Measurements from ENCODE around the gene CAPNS1.

Gene CAPNS1

DNA sequence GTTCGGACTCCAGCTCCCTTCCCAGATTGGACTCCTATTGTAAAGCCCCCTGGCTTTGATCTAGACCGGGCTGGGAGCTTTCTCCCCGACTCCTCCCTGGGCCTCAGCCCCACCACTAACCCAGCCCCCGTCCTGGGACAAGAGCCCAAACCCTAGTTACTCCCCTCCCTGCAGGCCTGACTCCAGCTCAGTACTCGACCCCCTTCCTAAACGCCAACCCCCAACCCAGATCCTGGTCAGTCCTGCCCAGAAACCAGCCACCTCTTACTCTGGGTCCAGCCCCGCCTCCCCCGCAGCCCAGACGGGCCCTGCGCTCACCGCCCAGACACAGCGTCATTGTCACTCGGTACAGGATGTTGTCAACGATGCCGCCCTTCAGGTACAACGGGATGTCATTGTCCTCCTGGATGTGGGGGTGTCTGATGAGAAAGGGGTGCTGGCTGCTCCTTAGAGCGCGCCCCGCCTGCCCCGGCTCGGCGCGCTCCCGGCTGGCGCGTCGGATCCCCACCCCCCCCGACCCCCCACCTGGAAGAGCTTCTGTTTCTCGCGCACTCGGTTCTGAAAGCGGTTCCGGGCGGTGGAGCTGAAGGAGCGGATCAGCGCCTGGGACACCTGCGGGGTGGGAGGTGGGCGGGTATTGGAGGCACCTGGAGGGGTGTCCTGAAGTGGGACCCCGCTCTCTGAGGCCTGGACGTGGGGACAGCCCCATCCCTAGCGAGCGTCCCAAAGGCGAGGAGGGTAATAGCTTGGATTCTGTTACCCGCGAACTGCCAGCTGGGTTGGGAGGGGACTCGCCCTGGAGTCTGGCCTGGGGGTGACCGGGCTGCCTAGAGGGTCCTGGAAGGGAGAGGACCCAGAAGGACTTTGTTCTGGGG lies 11.5 kb downstream of the CAPNS1 start:
- Histone ChIP-seq H3K27ac (ENCODE audit: low read length) (no peak overlapping the region), H3K9ac (ENCODE audit: low read depth, low read length) (no peak overlapping the region), H3K4me2 (ENCODE audit: insufficient read depth, low read length) (no peak overlapping the region), H2AFZ (ENCODE audit: low read depth, low read length) (no peak overlapping the region), H4K20me1 (ENCODE audit: insufficient read depth, low read length) (0 out of 2 replicates have a peak, but pooled peaks cover 2% of the 10 kb centered on the region), H3K4me1 (ENCODE audit: insufficient read depth, low read length) (no peaks in the 10 kb centered on the region), H3K27me3 (ENCODE audit: insufficient read depth, low read length, poor library complexity) (no peaks in the 10 kb centered on the region), H3K4me3 (ENCODE audit: low read depth in 1 of 2, low read length in 2 of 2) (no peak overlapping the region), H3K79me2 (ENCODE audit: insufficient read depth, low read length) (no peaks in the 10 kb centered on the region), H3K36me3 (ENCODE audit: insufficient read depth, low read length) (peaks cover 44% of the 10 kb centered on the region), H3K9me3 (ENCODE audit: insufficient read depth, low read length, severe bottlenecking) (no peaks in the 10 kb centered on the region)
- ATAC-seq (ENCODE audit: insufficient read depth, low read depth) (no peak), DNase-seq (no peak)
- no peak for TF ChIP-seq EZH2 (IDR thresholded peaks at IDR 0.05; ENCODE audit: borderline replicate concordance, low read depth, low read length, severe bottlenecking)
- TF ChIP-seq, protein P1, sequence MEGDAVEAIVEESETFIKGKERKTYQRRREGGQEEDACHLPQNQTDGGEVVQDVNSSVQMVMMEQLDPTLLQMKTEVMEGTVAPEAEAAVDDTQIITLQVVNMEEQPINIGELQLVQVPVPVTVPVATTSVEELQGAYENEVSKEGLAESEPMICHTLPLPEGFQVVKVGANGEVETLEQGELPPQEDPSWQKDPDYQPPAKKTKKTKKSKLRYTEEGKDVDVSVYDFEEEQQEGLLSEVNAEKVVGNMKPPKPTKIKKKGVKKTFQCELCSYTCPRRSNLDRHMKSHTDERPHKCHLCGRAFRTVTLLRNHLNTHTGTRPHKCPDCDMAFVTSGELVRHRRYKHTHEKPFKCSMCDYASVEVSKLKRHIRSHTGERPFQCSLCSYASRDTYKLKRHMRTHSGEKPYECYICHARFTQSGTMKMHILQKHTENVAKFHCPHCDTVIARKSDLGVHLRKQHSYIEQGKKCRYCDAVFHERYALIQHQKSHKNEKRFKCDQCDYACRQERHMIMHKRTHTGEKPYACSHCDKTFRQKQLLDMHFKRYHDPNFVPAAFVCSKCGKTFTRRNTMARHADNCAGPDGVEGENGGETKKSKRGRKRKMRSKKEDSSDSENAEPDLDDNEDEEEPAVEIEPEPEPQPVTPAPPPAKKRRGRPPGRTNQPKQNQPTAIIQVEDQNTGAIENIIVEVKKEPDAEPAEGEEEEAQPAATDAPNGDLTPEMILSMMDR (IDR thresholded peaks at IDR 0.05; ENCODE audit: borderline replicate concordance, extremely low read depth, low read length, poor library complexity, severe bottlenecking), result no peak

DNA sequence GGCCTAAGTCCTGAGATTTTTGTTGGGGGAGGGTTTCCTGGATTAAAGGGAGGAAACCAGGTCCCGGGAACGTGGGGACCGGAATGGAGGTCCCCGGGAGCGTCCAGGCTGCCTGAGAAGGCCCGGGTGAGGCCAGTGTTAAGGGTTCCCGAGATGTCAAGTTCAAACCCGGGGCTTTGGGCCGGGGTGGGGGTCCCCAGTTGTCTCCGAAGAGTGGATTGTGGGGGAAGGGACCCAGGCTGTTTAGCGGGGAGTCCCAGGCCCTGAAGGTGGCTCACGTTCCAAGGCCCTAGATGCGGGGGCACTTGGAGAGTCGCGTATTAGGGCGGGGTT lies 12.1 kb downstream of the CAPNS1 start:
- DNase-seq, result no peak

DNA sequence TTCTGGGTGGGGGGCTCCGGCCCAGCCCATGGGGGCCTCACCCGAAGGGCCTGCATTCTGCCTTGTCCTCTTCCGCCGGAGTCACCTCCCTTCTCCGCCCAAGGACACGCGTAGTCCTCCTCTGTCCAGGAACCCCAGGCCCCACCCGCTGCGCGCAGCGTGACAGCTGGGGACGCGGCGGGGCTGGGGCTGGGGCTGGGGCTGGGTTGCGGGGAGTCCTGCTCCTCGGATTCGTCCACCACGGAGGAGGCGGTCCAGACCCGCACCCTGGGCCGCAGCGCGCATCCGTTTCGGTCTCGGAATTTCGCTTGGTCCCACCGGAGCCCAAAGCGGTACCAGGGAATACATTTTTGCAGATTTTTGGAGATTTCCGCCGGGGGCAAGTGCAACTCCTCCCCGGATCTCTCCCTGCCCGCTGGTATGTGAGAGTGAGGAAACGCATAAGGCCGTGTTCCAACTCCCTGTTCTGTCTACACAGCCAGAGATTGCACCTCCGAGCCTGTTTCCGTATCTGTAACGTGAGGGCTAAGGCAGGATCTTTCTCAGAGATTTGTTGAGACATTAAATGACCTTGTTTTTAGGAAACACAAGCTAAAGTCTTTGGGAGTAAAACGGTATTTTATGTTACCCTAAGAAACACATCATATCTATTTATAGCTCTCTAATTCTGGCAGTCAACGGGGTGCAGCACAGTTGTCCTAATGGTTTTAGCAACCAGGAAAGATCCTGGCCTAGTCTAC lies 12.7 kb downstream of the CAPNS1 start, which contains the start of gene COX7A1:
COX7A1 (minus strand) TSS at position 96 of the 740 bp plus-strand sequence; CDS start at position 56, 40 bp downstream.
- H3K4me2 ChIP-seq (ENCODE audit: insufficient read depth, low read length), result no peak within 1 kb of the TSS
- ATAC-seq (ENCODE audit: insufficient read depth, low read depth), result no peak
- no peaks in the 10 kb centered on the region for H4K20me1 ChIP-seq (ENCODE audit: insufficient read depth, low read length)
- H3K79me2 ChIP-seq (ENCODE audit: insufficient read depth, low read length), result no peaks in the 10 kb centered on the region
- no peak for DNase-seq
- no peak within 1 kb of the TSS for H3K27ac ChIP-seq (ENCODE audit: low read length)
- H3K9me3 ChIP-seq (ENCODE audit: insufficient read depth, low read length, severe bottlenecking), result no peaks in the 10 kb centered on the region
- H3K9ac ChIP-seq (ENCODE audit: low read depth, low read length), result no peak within 1 kb of the TSS
- H2AFZ ChIP-seq (ENCODE audit: low read depth, low read length), result no peak within 1 kb of the TSS
- no peak within 1 kb of the TSS for H3K4me3 ChIP-seq (ENCODE audit: low read depth in 1 of 2, low read length in 2 of 2)
- TF ChIP-seq, protein P1 (IDR thresholded peaks at IDR 0.05; ENCODE audit: borderline replicate concordance, extremely low read depth, low read length, poor library complexity, severe bottlenecking), result no peak
- TF ChIP-seq EZH2 (IDR thresholded peaks at IDR 0.05; ENCODE audit: borderline replicate concordance, low read depth, low read length, severe bottlenecking), result no peak
- no peaks in the 10 kb centered on the region for H3K27me3 ChIP-seq (ENCODE audit: insufficient read depth, low read length, poor library complexity)
- H3K4me1 ChIP-seq (ENCODE audit: insufficient read depth, low read length), result no peaks in the 10 kb centered on the region
- H3K36me3 ChIP-seq (ENCODE audit: insufficient read depth, low read length), result peaks cover 34% of the 10 kb centered on the region

More for the DNA sequence above, 12.1 kb downstream of the CAPNS1 start:
- no peak overlapping the region for H3K27ac ChIP-seq (ENCODE audit: low read length)
- no peaks in the 10 kb centered on the region for H3K4me1 ChIP-seq (ENCODE audit: insufficient read depth, low read length)
- H3K4me3 ChIP-seq (ENCODE audit: low read depth in 1 of 2, low read length in 2 of 2), result no peak overlapping the region
- ATAC-seq (ENCODE audit: insufficient read depth, low read depth), result no peak
- no peaks in the 10 kb centered on the region for H3K27me3 ChIP-seq (ENCODE audit: insufficient read depth, low read length, poor library complexity)
- H2AFZ ChIP-seq (ENCODE audit: low read depth, low read length), result no peak overlapping the region
- H3K4me2 ChIP-seq (ENCODE audit: insufficient read depth, low read length), result no peak overlapping the region
- H3K36me3 ChIP-seq (ENCODE audit: insufficient read depth, low read length), result peaks cover 38% of the 10 kb centered on the region
- no peak overlapping the region for H3K9ac ChIP-seq (ENCODE audit: low read depth, low read length)
- H4K20me1 ChIP-seq (ENCODE audit: insufficient read depth, low read length), result no peaks in the 10 kb centered on the region
- no peak for TF ChIP-seq EZH2 (IDR thresholded peaks at IDR 0.05; ENCODE audit: borderline replicate concordance, low read depth, low read length, severe bottlenecking)
- TF ChIP-seq, protein P1 (IDR thresholded peaks at IDR 0.05; ENCODE audit: borderline replicate concordance, extremely low read depth, low read length, poor library complexity, severe bottlenecking), result no peak
- H3K79me2 ChIP-seq (ENCODE audit: insufficient read depth, low read length), result no peaks in the 10 kb centered on the region
- no peaks in the 10 kb centered on the region for H3K9me3 ChIP-seq (ENCODE audit: insufficient read depth, low read length, severe bottlenecking)

Data from DND-41 (cell line).